Stimulated activated CD8-positive, alpha-beta memory T cell treated with anti-CD3 and anti-CD28 coated beads, Interleukin-15, amount 100 ng/mL, for 48 hours (primary cell): ENCODE measurements around the gene MMP2.

Experiments used
- DNase-seq, 2 donors: peaks; one replicate each; pipeline ENCODE4 v3.0.0-alpha.2; 2020; ENCODE audit warnings: low read depth in 2 of 2

The MMP2 gene

GRCh38 chr16:55469821-55470532 is 9.0 kb upstream of the MMP2 start:
- DNase-seq, result no peak

GRCh38 chr16:55470533-55471371 is 8.2 kb upstream of the MMP2 start:
- no peak for DNase-seq

- DNase-seq, result no peak
Observed at GRCh38 chr16:55471448-55472097, 7.4 kb upstream of the MMP2 start.

- DNase-seq, result no peak
Observed at GRCh38 chr16:55473587-55473986, 5.4 kb upstream of the MMP2 start.

DNA sequence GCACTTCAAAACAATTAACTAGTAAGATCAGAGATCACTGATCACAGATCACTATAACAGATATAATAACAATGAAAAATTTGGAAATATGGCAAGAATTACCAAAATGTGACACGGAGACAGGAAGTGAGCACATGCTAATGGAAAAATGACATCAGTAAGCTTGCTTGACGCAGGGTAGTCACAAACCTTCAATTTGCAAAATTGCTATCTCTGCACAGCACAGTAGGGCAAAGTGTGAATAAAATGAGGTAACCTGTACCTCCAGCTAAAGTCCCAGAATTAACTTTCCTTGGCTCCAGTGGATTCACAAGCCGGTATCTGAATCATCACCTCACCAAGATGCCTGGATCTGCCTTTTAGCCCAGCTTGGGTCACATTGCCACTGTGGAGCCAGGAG is 4.2 kb upstream of the MMP2 start:
- no peak for DNase-seq

GRCh38 chr16:55475919-55476318 is 3.1 kb upstream of the MMP2 start:
- DNase-seq, result no peak

GRCh38 chr16:55476625-55477533 is 2.1 kb upstream of the MMP2 start:
- no peak for DNase-seq

- DNase-seq, result no peak
Observed at GRCh38 chr16:55477736-55478135, 1.3 kb upstream of the MMP2 start.

GRCh38 chr16:55479430-55480140 is 587 bp downstream of the MMP2 start:
- DNase-seq, result no peak

DNA sequence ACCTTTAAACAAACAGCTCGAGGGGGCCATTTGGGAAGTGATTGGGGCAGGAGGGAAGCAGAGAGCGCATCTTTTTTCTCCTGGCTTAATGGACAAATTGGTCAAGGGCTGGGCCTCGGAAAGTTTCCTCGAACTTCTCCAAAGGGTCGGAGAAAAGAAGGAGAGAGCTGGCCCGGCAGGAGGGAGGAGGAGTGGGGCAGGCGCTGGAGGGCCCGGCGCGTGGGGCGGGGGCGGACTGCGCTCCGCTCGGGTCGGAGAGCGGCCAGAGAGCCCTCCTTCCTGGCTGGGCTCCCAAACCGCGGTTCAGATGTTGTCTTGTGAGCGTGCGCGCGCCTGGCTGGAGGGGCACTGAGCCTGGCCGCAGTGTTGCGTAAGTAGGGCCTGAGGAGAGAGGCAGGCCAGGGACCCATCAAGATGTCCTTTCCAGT is 1.2 kb downstream of the MMP2 start:
- DNase-seq, result no peak

DNA sequence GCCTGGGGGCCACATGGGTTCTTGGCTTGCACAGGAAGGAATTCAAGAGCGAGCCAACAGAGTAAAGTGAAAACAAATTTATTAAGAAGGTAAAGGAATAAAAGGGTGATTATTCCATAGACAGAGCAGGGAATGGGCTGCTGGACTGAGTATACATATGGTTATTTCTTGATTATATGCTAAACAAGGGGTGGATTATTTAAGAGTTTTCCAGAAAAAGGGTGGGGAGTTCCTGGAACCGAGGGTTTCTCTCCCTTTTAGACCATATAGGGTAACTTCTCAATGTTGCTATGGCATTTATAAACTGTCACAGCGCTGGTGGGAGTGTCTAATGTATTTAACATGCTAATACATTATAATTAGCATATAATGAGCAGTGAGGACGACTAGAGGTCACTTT is 2.0 kb downstream of the MMP2 start:
- DNase-seq, result no peak

- DNase-seq, result no peak
Observed at GRCh38 chr16:55482056-55482455, 3.1 kb downstream of the MMP2 start.

GRCh38 chr16:55487048-55487803 is 8.2 kb downstream of the MMP2 start:
- DNase-seq, result no peak

DNA sequence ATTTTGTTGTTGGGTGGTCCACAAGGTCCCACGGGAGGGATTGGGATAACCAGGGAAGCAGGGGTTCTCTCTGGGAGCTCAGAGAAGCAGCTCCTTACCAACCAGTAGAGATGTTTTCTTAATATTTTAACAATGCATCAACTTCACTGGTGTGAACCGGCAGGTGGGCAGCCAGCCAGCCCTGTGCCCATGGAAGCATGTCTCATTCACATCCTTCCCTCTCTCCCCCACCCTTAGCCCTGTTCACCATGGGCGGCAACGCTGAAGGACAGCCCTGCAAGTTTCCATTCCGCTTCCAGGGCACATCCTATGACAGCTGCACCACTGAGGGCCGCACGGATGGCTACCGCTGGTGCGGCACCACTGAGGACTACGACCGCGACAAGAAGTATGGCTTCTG is 9.3 kb downstream of the MMP2 start:
- no peak for DNase-seq

DNA sequence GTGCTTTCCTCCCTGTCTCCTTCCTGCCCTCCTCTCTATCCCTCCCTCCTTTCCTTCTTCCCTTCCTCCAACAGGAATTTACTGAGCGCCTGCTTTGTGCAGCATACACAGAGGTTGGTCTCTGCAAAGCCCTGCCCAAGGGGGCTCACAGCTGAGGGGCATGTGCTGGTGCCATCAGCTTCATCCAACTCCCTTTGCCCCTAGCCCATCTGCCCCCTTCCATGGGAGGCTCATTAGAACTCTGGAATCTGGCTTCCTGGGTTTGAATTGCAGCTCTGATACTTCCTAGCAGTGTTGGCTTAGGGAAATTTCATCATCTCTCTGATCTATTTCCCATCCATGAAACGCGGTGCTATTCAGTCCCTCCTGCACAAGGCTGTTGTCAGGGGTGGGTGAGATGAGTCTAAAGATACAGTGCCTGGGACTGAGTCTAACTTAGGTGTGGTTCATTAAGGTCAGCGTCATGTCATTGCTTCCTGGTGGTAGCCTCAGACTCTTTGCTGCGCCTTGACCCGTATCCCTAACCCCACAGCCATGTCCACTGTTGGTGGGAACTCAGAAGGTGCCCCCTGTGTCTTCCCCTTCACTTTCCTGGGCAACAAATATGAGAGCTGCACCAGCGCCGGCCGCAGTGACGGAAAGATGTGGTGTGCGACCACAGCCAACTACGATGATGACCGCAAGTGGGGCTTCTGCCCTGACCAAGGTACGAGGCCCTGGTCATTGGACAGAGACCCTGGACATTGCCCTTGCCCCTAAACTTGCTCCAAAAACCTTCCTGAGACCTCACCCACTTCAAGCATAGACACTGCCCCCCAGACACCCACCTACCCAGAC is 10.3 kb downstream of the MMP2 start:
- DNase-seq, result no peak

DNA sequence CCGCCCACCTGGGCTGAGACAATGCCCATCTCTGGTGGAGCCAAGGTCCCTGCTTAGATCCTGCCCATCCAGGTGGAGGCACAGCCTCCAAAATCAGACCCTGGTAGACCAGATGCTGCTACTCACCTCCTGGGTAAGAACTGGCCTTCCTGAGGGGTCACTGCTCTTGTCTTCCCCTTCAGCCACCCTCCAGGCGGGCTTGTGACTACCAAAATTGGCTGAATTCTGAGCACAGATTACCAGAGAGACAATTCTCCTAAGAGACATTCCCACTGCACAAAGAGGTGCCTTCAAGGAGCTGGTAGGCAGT is 10.9 kb downstream of the MMP2 start:
- DNase-seq, result no peak

DNA sequence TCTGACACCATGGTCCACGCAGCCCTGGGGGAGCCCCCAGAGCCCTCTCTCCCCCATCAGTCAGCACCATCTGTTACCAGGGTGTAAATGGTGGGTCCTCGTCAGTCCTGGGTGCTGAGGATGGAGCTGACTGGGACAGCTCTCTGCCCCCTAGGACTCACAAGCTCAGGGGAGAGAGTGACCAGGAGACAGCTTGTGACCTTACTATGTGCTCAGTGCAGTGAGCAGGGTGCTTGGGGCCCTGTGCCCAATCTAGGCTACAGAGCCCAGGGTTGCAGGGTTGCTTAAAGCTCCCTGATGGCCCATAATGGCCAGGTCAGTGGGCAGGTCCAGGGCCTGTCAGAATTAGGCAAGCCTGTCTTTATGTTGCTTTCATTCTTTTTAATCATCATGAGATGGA is 11.3 kb downstream of the MMP2 start:
- no peak for DNase-seq

DNA sequence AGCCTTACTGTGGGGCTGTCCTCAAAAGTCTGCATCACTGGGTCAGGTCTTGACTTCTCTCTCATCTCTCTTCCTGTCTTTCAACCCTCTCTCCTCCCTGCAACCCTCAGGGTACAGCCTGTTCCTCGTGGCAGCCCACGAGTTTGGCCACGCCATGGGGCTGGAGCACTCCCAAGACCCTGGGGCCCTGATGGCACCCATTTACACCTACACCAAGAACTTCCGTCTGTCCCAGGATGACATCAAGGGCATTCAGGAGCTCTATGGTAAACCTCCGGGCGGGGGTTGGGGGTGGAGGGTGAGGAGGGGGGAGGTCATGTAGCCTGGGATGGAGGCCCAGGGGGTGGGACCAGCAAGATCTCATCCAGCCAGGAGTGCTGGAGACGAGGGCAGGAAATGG is 12.7 kb downstream of the MMP2 start:
- no peak for DNase-seq

GRCh38 chr16:55492756-55493380 is 13.9 kb downstream of the MMP2 start:
- DNase-seq, result no peak
